DOHH2 (cell line): ENCODE results near the gene NR0B1.

Source experiments
- H3F3A ChIP-seq: fragments of 200-600 bp; sonication (generic), shearing (Covaris generic); 2 replicates; pipeline ENCODE4 v1.6.0; 2016; ENCODE audit warnings: antibody characterized with exemption, mild to moderate bottlenecking; ENCODE audit not compliant: control insufficient read depth, insufficient read depth
- H3K27ac ChIP-seq: fragments of 200-600 bp; sonication (generic); 2 replicates; pipeline ENCODE4 v1.5.1; 2014; ENCODE audit warnings: low read depth, mild to moderate bottlenecking, low read length, moderate library complexity
- H3K27me3 ChIP-seq: fragments of 200-600 bp; sonication (generic); 2 replicates; pipeline ENCODE4 v1.6.1; 2014; ENCODE audit warnings: mild to moderate bottlenecking, low read length, mixed read lengths; ENCODE audit not compliant: control insufficient read depth
- H3K36me3 ChIP-seq: fragments of 200-600 bp; sonication (generic); 2 replicates; pipeline ENCODE4 v1.6.1; 2014; ENCODE audit warnings: mild to moderate bottlenecking, low read length, moderate library complexity, mixed read lengths; ENCODE audit not compliant: control insufficient read depth
- H3K4me1 ChIP-seq: fragments of 200-600 bp; sonication (generic); 2 replicates; pipeline ENCODE4 v1.6.1; 2014; ENCODE audit warnings: mild to moderate bottlenecking, low read length, mixed read lengths; ENCODE audit not compliant: control insufficient read depth
- H3K4me2 ChIP-seq: fragments of 200-600 bp; sonication (generic); 2 replicates; pipeline ENCODE4 v1.6.0; 2014; ENCODE audit warnings: mild to moderate bottlenecking, low read length, moderate library complexity
- H3K4me3 ChIP-seq: fragments of 200-600 bp; sonication (generic); 2 replicates; pipeline ENCODE4 v1.5.1; 2014; ENCODE audit warnings: mild to moderate bottlenecking, low read length, mixed read lengths
- H3K79me2 ChIP-seq: fragments of 200-600 bp; sonication (generic); 2 replicates; pipeline ENCODE4 v1.6.1; 2014; ENCODE audit warnings: mild to moderate bottlenecking, low read length, mixed read lengths; ENCODE audit not compliant: control insufficient read depth
- H3K9me2 ChIP-seq: fragments of 200-600 bp; sonication (generic); replicated peaks from 2 replicates; pipeline ENCODE4 v1.6.1; 2014; ENCODE audit warnings: mild to moderate bottlenecking, low read length, mixed read lengths; ENCODE audit not compliant: control insufficient read depth
- H3K9me3 ChIP-seq: fragments of 200-600 bp; sonication (generic); 2 replicates; pipeline ENCODE4 v1.6.1; 2014; ENCODE audit warnings: antibody characterized with exemption, low read length, mixed read lengths; ENCODE audit not compliant: control insufficient read depth, insufficient read depth
- H4K20me1 ChIP-seq: fragments of 200-600 bp; sonication (generic); 2 replicates; pipeline ENCODE4 v1.6.0; 2014; ENCODE audit warnings: low read depth, mild to moderate bottlenecking, antibody characterized with exemption, low read length, moderate library complexity; ENCODE audit not compliant: control insufficient read depth, insufficient read depth
- CTCF ChIP-seq: fragments of 200-600 bp; sonication (generic); IDR thresholded peaks from one replicate; pipeline ENCODE4 v1.5.1; 2014; ENCODE audit warnings: antibody characterized with exemption, mild to moderate bottlenecking, low read depth, low read length; ENCODE audit not compliant: poor library complexity, severe bottlenecking
- EZH2phosphoT487 ChIP-seq: fragments of 200-600 bp; sonication (generic); IDR thresholded peaks from 2 replicates; pipeline ENCODE4 v1.6.1; 2017; ENCODE audit warnings: borderline replicate concordance, mild to moderate bottlenecking, antibody characterized with exemption, low read length, moderate library complexity, mixed read lengths

Gene NR0B1

GRCh38 chrX:30309139-30309571 lies at the start of gene NR0B1:
NR0B1 (minus strand) TSS chrX:30309390; CDS start chrX:30309363, 27 bp downstream.
- TF ChIP-seq CTCF (no peak), EZH2phosphoT487 (no peak)
- no peak within 1 kb of the TSS for H3K27ac ChIP-seq
- no peaks in the 10 kb centered on the region for H3K27me3 ChIP-seq
- H3K79me2 ChIP-seq: no peaks in the 10 kb centered on the region
- no peaks in the 10 kb centered on the region for H3K36me3 ChIP-seq
- no peak within 1 kb of the TSS for H3K4me3 ChIP-seq
- no peaks in the 10 kb centered on the region for H3K4me1 ChIP-seq
- H3K4me2 ChIP-seq: no peak within 1 kb of the TSS
- no peaks in the 10 kb centered on the region for H3K9me2 ChIP-seq
- no peaks in the 10 kb centered on the region for H3K9me3 ChIP-seq
- H3F3A ChIP-seq: no peaks in the 10 kb centered on the region
- H4K20me1 ChIP-seq: no peaks in the 10 kb centered on the region

GRCh38 chrX:30349946-30350345 lies 40.8 kb upstream of the NR0B1 start:
- Histone ChIP-seq H3K4me1 (no peaks in the 10 kb centered on the region), H3K79me2 (no peaks in the 10 kb centered on the region), H3F3A (no peaks in the 10 kb centered on the region), H3K4me3 (no peak overlapping the region), H3K27me3 (no peaks in the 10 kb centered on the region), H3K27ac (no peak overlapping the region), H3K4me2 (no peak overlapping the region), H4K20me1 (no peaks in the 10 kb centered on the region), H3K9me2 (no peaks in the 10 kb centered on the region), H3K9me3 (no peaks in the 10 kb centered on the region), H3K36me3 (no peaks in the 10 kb centered on the region)
- TF ChIP-seq CTCF: no peak
- TF ChIP-seq EZH2phosphoT487: no peak

GRCh38 chrX:30343206-30343605 lies 34.0 kb upstream of the NR0B1 start:
- TF ChIP-seq CTCF: no peak
- no peaks in the 10 kb centered on the region for H3K9me2 ChIP-seq
- no peak overlapping the region for H3K4me3 ChIP-seq
- no peaks in the 10 kb centered on the region for H4K20me1 ChIP-seq
- H3K36me3 ChIP-seq: no peaks in the 10 kb centered on the region
- H3F3A ChIP-seq: no peaks in the 10 kb centered on the region
- no peaks in the 10 kb centered on the region for H3K79me2 ChIP-seq
- no peaks in the 10 kb centered on the region for H3K27me3 ChIP-seq
- H3K27ac ChIP-seq: no peak overlapping the region
- no peak overlapping the region for H3K4me2 ChIP-seq
- H3K9me3 ChIP-seq: no peaks in the 10 kb centered on the region
- no peaks in the 10 kb centered on the region for H3K4me1 ChIP-seq

GRCh38 chrX:30340753-30341152 lies 31.6 kb upstream of the NR0B1 start:
- Histone ChIP-seq H3K79me2 (no peaks in the 10 kb centered on the region), H3K4me3 (no peak overlapping the region), H3K4me1 (no peaks in the 10 kb centered on the region), H3K27me3 (no peaks in the 10 kb centered on the region), H3F3A (no peaks in the 10 kb centered on the region), H3K27ac (no peak overlapping the region), H3K9me3 (no peaks in the 10 kb centered on the region), H3K4me2 (no peak overlapping the region), H3K9me2 (no peaks in the 10 kb centered on the region), H3K36me3 (no peaks in the 10 kb centered on the region), H4K20me1 (no peaks in the 10 kb centered on the region)
- no peak for TF ChIP-seq EZH2phosphoT487
- TF ChIP-seq CTCF: no peak
